Activated CD8-positive, alpha-beta memory T cell treated with anti-CD3 and anti-CD28 coated beads, Interleukin-2, amount 50 U/mL, for 4 hours (primary cell): ENCODE measurements around the gene SMKR1.
"Not testable (repeated sequence)": the region's sequence is repeated elsewhere in the genome, so short reads cannot be mapped to it uniquely, and the experiment has no call there.

Source experiments
- DNase-seq: peaks from one replicate; pipeline ENCODE4 v3.0.0-alpha.2; 2020

The SMKR1 gene

GRCh38 chr7:129501760-129502707, at the start of gene SMKR1:
Gene SMKR1, plus strand, starts transcription at chr7:129502531. Its CDS starts 294 bp downstream, at chr7:129502825.
- peak; percentile 93 for DNase-seq

- DNase-seq = no peak
Measured at GRCh38 chr7:129452589-129453231, 49.6 kb upstream of the SMKR1 start.

- no peak for DNase-seq
Measured at GRCh38 chr7:129453510-129454248, 48.7 kb upstream of the SMKR1 start.

GRCh38 chr7:129454249-129454551, 48.1 kb upstream of the SMKR1 start:
- no peak for DNase-seq

GRCh38 chr7:129456421-129456820, 45.9 kb upstream of the SMKR1 start:
- no peak for DNase-seq

- no peak for DNase-seq
Measured at GRCh38 chr7:129457101-129457500, 45.2 kb upstream of the SMKR1 start.

GRCh38 chr7:129458171-129458570, 44.2 kb upstream of the SMKR1 start:
- no peak for DNase-seq

GRCh38 chr7:129461809-129462208, 40.5 kb upstream of the SMKR1 start:
- no peak for DNase-seq

- DNase-seq = no peak
Measured at GRCh38 chr7:129462420-129462819, 39.9 kb upstream of the SMKR1 start.

- DNase-seq = no peak
Measured at GRCh38 chr7:129464194-129464593, 38.1 kb upstream of the SMKR1 start.

GRCh38 chr7:129465080-129465479, 37.3 kb upstream of the SMKR1 start:
- no peak for DNase-seq

GRCh38 chr7:129466796-129467195, 35.5 kb upstream of the SMKR1 start:
- DNase-seq = no peak

GRCh38 chr7:129468087-129468486, 34.2 kb upstream of the SMKR1 start:
- DNase-seq = no peak

GRCh38 chr7:129468547-129468946, 33.8 kb upstream of the SMKR1 start:
- DNase-seq = no peak

- DNase-seq = no peak
Measured at GRCh38 chr7:129469930-129470329, 32.4 kb upstream of the SMKR1 start.

GRCh38 chr7:129470411-129470810, 31.9 kb upstream of the SMKR1 start:
- no peak for DNase-seq

- no peak for DNase-seq
Measured at GRCh38 chr7:129471402-129471827, 30.9 kb upstream of the SMKR1 start.

- DNase-seq = not testable (repeated sequence)
Measured at GRCh38 chr7:129475931-129476330, 26.4 kb upstream of the SMKR1 start.

- DNase-seq = not testable (repeated sequence)
Measured at GRCh38 chr7:129476398-129476797, 25.9 kb upstream of the SMKR1 start.

GRCh38 chr7:129479831-129480230, 22.5 kb upstream of the SMKR1 start:
- no peak for DNase-seq

- DNase-seq = no peak
Measured at GRCh38 chr7:129480674-129481363, 21.5 kb upstream of the SMKR1 start.

GRCh38 chr7:129481376-129481775, 21.0 kb upstream of the SMKR1 start:
- not testable (repeated sequence) for DNase-seq

- no peak for DNase-seq
Measured at GRCh38 chr7:129482781-129483180, 19.6 kb upstream of the SMKR1 start.
